ENCODE data around the gene PEX5L.

Gene PEX5L

GRCh38 chr3:179848711-179849110, 188.0 kb downstream of the PEX5L start:
- DNase-seq (ENCODE audit: low read depth in 2 of 2, low spot score in 1 of 2) = no peak

- DNase-seq (ENCODE audit: low read depth in 2 of 2, low spot score in 1 of 2) = no peak
Observed at GRCh38 chr3:179842061-179842460, 194.7 kb downstream of the PEX5L start.

DNA sequence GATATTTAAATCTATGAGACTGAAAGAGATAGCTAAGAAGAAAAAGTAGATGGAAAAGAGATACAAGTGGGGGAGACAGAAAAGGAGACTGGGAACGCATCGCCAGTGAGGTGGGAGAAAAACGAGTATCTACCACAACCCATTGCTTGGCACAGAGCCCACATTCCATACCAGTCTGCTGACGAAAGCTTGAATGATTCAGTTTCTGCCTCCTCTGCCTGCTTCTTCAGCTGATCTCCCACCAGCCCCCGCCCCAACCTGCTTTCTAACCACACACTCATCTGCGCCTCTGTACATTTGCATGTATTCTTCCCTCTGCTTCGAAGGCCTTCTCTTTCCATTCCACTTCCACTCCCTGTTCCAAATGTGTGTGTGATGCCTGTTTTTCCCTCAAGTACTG, 195.8 kb downstream of the PEX5L start:
- no peak for DNase-seq (ENCODE audit: low read depth in 2 of 2, low spot score in 1 of 2)

- DNase-seq (ENCODE audit: low read depth in 2 of 2, low spot score in 1 of 2) = no peak
Observed at GRCh38 chr3:179837374-179837773, 199.4 kb downstream of the PEX5L start.

- no peak for DNase-seq (ENCODE audit: low read depth in 2 of 2, low spot score in 1 of 2)
Observed at GRCh38 chr3:179833294-179833693, 203.4 kb downstream of the PEX5L start.

DNA sequence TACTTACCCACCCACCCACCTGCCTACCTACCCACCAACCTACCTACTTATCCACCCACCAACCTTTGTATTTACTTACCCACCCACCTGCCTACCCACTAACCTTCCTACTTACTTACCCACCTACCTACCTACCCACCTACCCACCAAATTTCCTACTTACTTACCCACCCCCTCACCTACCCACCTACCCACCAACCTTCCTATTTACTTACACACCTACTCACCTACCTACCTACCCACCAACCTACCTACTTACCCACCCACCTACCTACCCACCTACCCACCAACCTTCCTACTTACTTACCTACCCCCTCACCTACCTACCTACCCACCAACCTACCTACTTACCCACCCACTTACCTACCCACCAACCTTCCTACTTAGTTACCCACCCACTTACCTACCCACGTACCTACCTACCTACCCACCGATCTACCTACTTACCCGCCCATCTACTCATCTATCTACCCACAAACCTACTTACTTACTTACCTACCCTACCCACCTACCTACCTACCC, 204.3 kb downstream of the PEX5L start:
- no peak for DNase-seq (ENCODE audit: low read depth in 2 of 2, low spot score in 1 of 2)

DNA sequence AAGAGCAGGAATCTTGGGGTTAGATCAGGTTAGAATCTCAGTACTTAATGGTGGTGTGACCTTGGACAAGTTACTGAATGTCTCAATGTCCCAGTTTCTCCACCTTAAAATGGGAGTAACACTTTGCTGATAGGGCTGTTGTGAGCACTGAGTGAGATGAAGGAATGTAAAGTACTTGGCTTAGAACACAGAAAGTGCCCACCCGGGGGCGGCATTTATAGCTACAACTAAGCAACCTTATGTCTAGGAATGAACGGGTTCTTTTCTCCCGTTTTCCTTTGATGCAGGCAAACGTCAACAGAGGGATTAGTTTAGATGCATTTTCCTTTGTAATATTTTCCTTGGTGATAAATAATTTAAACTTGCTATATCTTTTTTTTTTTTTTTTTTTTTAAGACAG, 207.3 kb downstream of the PEX5L start:
- DNase-seq (ENCODE audit: low read depth in 2 of 2, low spot score in 1 of 2) = no peak

GRCh38 chr3:179828738-179829137, 208.0 kb downstream of the PEX5L start:
- DNase-seq (ENCODE audit: low read depth in 2 of 2, low spot score in 1 of 2) = no peak

- DNase-seq (ENCODE audit: low read depth in 2 of 2, low spot score in 1 of 2) = no peak
Observed at GRCh38 chr3:179826247-179826637, 210.5 kb downstream of the PEX5L start.

DNA sequence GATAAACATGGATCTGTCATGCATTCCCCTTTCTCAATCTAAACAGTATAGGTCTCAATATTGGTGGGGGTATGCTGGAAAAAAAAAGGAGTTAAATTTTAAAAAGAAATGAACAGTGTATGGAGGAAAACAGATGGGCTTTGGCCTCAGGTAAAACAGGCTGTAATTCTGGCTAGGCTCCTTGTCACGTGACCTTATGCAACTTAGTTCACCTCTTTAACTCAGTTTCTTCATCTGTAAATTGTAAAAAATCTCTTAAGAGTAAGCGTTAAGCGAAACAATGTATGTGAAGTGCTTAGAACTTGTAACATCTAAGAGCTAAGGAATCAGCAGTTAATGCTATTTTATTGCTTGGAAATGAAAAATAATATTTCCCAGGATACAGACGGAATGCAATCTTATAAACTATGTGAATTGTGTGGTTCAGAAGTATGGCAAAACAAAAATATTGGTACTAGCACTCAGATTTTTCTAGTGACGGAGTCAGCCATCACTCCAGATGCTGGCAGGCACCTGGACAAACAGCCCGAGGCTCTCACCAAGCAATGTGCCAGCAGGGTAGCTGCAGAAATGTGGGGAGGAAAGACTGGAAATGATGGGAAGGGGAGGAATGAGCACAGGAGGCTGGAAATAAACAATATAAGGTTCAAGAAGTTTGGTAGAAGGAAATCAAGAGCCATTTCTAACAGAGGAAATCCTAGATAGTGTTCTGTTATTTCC, 211.1 kb downstream of the PEX5L start:
- no peak for DNase-seq (ENCODE audit: low read depth in 2 of 2, low spot score in 1 of 2)

- no peak for DNase-seq (ENCODE audit: low read depth in 2 of 2, low spot score in 1 of 2)
Observed at GRCh38 chr3:179822296-179822695, 214.4 kb downstream of the PEX5L start.

GRCh38 chr3:179819379-179819778, 217.4 kb downstream of the PEX5L start:
- DNase-seq (ENCODE audit: low read depth in 2 of 2, low spot score in 1 of 2) = no peak

- DNase-seq (ENCODE audit: low read depth in 2 of 2, low spot score in 1 of 2) = no peak
Observed at GRCh38 chr3:179812096-179812382, 224.7 kb downstream of the PEX5L start.

GRCh38 chr3:179811321-179812095, 225.2 kb downstream of the PEX5L start:
- no peak for DNase-seq (ENCODE audit: low read depth in 2 of 2, low spot score in 1 of 2)

DNA sequence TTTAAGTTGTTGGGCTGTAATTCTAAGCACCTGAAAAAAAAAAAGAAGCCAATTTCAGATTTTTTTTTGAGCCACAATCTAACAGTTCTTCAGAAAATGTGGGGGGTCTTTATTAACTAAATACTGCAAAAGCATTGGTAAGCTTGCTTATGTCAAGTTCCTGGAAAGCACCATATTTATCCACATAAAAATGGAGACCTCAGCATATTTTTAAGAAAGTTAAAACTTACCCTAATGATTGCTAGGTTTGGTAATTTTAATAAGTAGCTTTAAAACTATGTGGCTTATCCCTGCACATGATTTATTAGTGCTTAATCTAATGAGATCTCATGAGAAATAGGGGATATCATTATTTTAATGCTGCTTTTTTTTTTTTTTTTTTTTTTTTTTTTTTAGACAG, 227.1 kb downstream of the PEX5L start:
- no peak for DNase-seq (ENCODE audit: low read depth in 2 of 2, low spot score in 1 of 2)

DNA sequence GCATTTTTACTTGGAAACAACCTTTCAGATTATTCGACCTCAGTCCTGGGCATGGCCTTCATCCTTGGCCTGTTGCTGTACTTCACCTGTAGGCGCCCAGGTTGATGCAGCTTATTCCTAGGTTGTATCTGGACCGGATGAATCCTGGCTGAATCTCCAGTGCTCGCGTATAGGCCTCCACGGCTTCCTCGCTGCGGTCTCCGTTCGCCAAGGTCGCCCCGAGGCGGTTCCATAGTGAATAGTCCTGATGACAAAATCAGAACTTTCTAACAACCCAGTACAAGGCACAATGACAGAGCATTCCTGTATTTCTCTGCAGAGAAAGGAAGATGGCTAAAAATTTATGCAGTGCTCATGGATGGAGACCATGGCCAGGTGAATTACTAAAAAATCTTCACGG, 229.1 kb downstream of the PEX5L start:
- no peak for DNase-seq (ENCODE audit: low read depth in 2 of 2, low spot score in 1 of 2)

GRCh38 chr3:179806177-179806576, 230.6 kb downstream of the PEX5L start:
- no peak for DNase-seq (ENCODE audit: low read depth in 2 of 2, low spot score in 1 of 2)

GRCh38 chr3:179801856-179802255, 234.9 kb downstream of the PEX5L start:
- no peak for DNase-seq (ENCODE audit: low read depth in 2 of 2, low spot score in 1 of 2)

GRCh38 chr3:179801263-179801662, 235.5 kb downstream of the PEX5L start:
- no peak for DNase-seq (ENCODE audit: low read depth in 2 of 2, low spot score in 1 of 2)

GRCh38 chr3:179797192-179797591, 239.5 kb downstream of the PEX5L start:
- no peak for DNase-seq (ENCODE audit: low read depth in 2 of 2, low spot score in 1 of 2)

GRCh38 chr3:179796421-179796820, 240.3 kb downstream of the PEX5L start:
- DNase-seq (ENCODE audit: low read depth in 2 of 2, low spot score in 1 of 2) = no peak

GRCh38 chr3:179794355-179794754, 242.4 kb downstream of the PEX5L start:
- DNase-seq (ENCODE audit: low read depth in 2 of 2, low spot score in 1 of 2) = no peak

DNA sequence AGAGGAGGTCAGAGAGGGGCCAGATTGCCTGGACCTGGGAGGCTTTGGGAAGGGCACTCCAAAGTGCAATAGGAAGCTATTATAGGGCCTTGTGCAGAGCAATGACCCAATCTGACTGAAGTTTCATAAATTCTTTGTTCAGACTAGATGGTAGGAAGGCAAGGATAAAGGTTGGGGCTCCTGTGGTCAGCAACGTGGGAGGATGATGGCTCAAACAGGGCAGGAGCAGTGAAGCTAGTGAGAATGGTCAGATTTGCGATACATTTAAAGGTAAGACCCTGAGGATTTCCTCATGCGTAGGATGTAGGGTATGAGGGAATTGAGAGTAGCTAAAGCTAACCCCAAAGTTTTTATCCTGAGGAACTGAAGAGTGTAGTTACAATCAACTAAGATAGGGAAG, 244.9 kb downstream of the PEX5L start:
- DNase-seq (ENCODE audit: low read depth in 2 of 2, low spot score in 1 of 2) = no peak
